Measurements from ENCODE around the gene PRICKLE4.

DNA sequence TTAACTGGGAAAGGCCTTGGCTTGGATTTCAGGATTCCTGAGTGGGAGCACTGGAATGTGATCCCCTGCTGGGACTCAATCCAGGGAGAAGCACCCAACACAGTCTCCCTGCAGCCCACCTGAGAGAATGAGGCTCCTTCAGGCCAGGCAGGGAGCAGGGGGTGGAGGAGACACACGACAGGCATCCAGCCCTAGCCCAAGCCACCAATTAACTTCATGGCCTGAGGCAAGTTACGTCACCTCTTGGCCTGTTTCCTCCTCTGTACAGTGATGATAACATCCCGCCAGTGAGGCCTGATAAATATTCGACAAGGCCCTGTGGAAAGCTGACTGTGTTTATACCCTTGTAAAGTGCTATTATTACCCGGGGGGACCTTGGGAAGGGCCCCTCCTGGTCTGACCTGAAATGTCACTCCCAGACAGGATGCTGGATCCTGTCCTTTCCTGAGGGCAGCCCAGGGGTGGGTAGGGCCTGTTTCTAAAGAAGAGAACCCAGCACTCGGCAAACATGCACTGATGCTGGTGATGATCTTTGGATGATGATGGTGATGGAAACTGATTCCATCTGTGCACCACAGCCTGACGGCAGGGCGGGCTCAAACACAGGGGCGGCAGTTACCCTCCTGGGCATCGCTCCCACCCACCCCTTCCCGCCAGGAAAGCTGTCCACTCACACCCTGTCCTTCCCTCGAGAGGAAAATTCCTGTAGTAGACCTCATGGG, 13.3 kb upstream of the PRICKLE4 start:
- TF ChIP-seq, protein P1, sequence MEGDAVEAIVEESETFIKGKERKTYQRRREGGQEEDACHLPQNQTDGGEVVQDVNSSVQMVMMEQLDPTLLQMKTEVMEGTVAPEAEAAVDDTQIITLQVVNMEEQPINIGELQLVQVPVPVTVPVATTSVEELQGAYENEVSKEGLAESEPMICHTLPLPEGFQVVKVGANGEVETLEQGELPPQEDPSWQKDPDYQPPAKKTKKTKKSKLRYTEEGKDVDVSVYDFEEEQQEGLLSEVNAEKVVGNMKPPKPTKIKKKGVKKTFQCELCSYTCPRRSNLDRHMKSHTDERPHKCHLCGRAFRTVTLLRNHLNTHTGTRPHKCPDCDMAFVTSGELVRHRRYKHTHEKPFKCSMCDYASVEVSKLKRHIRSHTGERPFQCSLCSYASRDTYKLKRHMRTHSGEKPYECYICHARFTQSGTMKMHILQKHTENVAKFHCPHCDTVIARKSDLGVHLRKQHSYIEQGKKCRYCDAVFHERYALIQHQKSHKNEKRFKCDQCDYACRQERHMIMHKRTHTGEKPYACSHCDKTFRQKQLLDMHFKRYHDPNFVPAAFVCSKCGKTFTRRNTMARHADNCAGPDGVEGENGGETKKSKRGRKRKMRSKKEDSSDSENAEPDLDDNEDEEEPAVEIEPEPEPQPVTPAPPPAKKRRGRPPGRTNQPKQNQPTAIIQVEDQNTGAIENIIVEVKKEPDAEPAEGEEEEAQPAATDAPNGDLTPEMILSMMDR (IDR thresholded peaks at IDR 0.05) = no peak
- TF ChIP-seq EZH2 (IDR thresholded peaks at IDR 0.05) (no peak), EZH2phosphoT487 (IDR thresholded peaks at IDR 0.05) (no peak)

Data from neural progenitor cell (in vitro differentiated cells).